Esophagus muscularis mucosa (tissue), 3 donors: ENCODE results near the gene CHST14.

Source experiments
- CTCF ChIP-seq, 3 experiments: fragments of 200-600 bp in 2 of 3; fragments of 450-650 bp in 1 of 3; sonication (generic) in 2 of 3; IDR thresholded peaks; one replicate each; pipeline ENCODE4 v1.5.1; 2017 to 2019; ENCODE audit warnings: antibody characterized with exemption in 3 of 3, mild to moderate bottlenecking in 2 of 3, moderate library complexity in 1 of 3
- POLR2A ChIP-seq: fragments of 450-650 bp; IDR thresholded peaks from one replicate; pipeline ENCODE4 v1.6.1; 2017; ENCODE audit warnings: antibody characterized with exemption, moderate library complexity, mild to moderate bottlenecking, low read depth

GRCh38 chr15:40493089-40493840 is 22.5 kb downstream of the CHST14 start:
- TF ChIP-seq CTCF (IDR thresholded peaks at IDR 0.05) (no peak), POLR2A (no peak)
